Activated naive CD8-positive, alpha-beta T cell treated with anti-CD3 and anti-CD28 coated beads for 36 hours (primary cell): ENCODE results near the gene MFSD11. TPM values are rescaled to one million over a fixed set of nuclear protein-coding genes. Genes with fewer than 3 reads are reported as not detected.
A peak's percentile ranks its signal among the peaks of the same experiment; 100 is the strongest.
"Not testable (repeated sequence)": the region's sequence is repeated elsewhere in the genome, so short reads cannot be mapped to it uniquely, and the experiment has no call there.

Experiments used
- DNase-seq: peaks from one replicate; pipeline ENCODE4 v3.0.0; 2021
- H3K27ac Mint-ChIP-seq: one replicate; pipeline ENCODE4 v1.8.0; 2022; ENCODE audit warnings: mild to moderate bottlenecking, moderate library complexity, mixed read lengths
- H3K27me3 Mint-ChIP-seq: one replicate; pipeline ENCODE4 v1.8.0; 2022; ENCODE audit warnings: mild to moderate bottlenecking, mixed read lengths
- H3K36me3 Mint-ChIP-seq: one replicate; pipeline ENCODE4 v1.8.0; 2021; ENCODE audit warnings: mild to moderate bottlenecking, mixed read lengths
- H3K4me1 Mint-ChIP-seq: one replicate; pipeline ENCODE4 v1.8.0; 2021; ENCODE audit warnings: mixed read lengths
- H3K4me3 Mint-ChIP-seq: one replicate; pipeline ENCODE4 v1.8.0; 2022; ENCODE audit warnings: mild to moderate bottlenecking, moderate library complexity, mixed read lengths
- H3K9me3 Mint-ChIP-seq: one replicate; pipeline ENCODE4 v1.8.0; 2022; ENCODE audit warnings: mixed read lengths
- total RNA-seq, 2 experiments: library from RNA; stranded (reverse); gene quantifications; one replicate each; pipeline ENCODE4 v1.2.3, GENCODE V29; 2021

Gene MFSD11
- total RNA-seq, 2 experiments from 2014 or later: 14.4 to 16.0 TPM

GRCh38 chr17:76731800-76732733 is 5.9 kb upstream of the MFSD11 start:
- not testable (repeated sequence) for H3K27me3 Mint-ChIP-seq
- H3K4me1 Mint-ChIP-seq: peaks cover 45% of the 10 kb centered on the region

GRCh38 chr17:76732734-76733617 is 4.9 kb upstream of the MFSD11 start:
- Mint-ChIP-seq H3K4me3 (peak overlapping the region; percentile 94), H3K9me3 (no peaks in the 10 kb centered on the region), H3K36me3 (peaks cover 74% of the 10 kb centered on the region), H3K27ac (peak overlapping the region; percentile 94), H3K27me3 (peaks cover 7% of the 10 kb centered on the region), H3K4me1 (peaks cover 43% of the 10 kb centered on the region)
- DNase-seq: no peak

More at GRCh38 chr17:76731800-76732733, 5.9 kb upstream of the MFSD11 start:
- not testable (repeated sequence) for H3K9me3 Mint-ChIP-seq, DNase-seq
- H3K4me3 Mint-ChIP-seq: peak overlapping the region; percentile 94
- peak overlapping the region; percentile 94 for H3K27ac Mint-ChIP-seq
- peaks cover 79% of the 10 kb centered on the region for H3K36me3 Mint-ChIP-seq

- peaks cover 44% of the 10 kb centered on the region for H3K4me1 Mint-ChIP-seq
- H3K4me3 Mint-ChIP-seq: peak overlapping the region; percentile 94
- DNase-seq: no peak
- H3K27ac Mint-ChIP-seq: peak overlapping the region; percentile 94
- H3K27me3 Mint-ChIP-seq: peaks cover 7% of the 10 kb centered on the region
- peaks cover 70% of the 10 kb centered on the region for H3K36me3 Mint-ChIP-seq
- no peaks in the 10 kb centered on the region for H3K9me3 Mint-ChIP-seq
Observed at GRCh38 chr17:76733618-76733957, 4.3 kb upstream of the MFSD11 start.

GRCh38 chr17:76734080-76734840 is 3.7 kb upstream of the MFSD11 start:
- Mint-ChIP-seq H3K27me3 (peaks cover 7% of the 10 kb centered on the region), H3K9me3 (no peaks in the 10 kb centered on the region), H3K4me3 (peak overlapping the region; percentile 94), H3K36me3 (peaks cover 65% of the 10 kb centered on the region), H3K27ac (peak overlapping the region; percentile 94), H3K4me1 (peaks cover 49% of the 10 kb centered on the region)
- no peak for DNase-seq

- H3K36me3 Mint-ChIP-seq: peaks cover 57% of the 10 kb centered on the region
- DNase-seq: no peak
- no peaks in the 10 kb centered on the region for H3K9me3 Mint-ChIP-seq
- H3K27ac Mint-ChIP-seq: peak overlapping the region; percentile 94
- peaks cover 45% of the 10 kb centered on the region for H3K4me1 Mint-ChIP-seq
- peak overlapping the region; percentile 94 for H3K4me3 Mint-ChIP-seq
- H3K27me3 Mint-ChIP-seq: peaks cover 7% of the 10 kb centered on the region
Observed at GRCh38 chr17:76735006-76735405, 2.9 kb upstream of the MFSD11 start.

GRCh38 chr17:76735586-76736348 is 2.2 kb upstream of the MFSD11 start:
- Mint-ChIP-seq H3K27me3 (peaks cover 7% of the 10 kb centered on the region), H3K4me3 (peak overlapping the region; percentile 94), H3K9me3 (no peaks in the 10 kb centered on the region), H3K36me3 (peaks cover 55% of the 10 kb centered on the region), H3K4me1 (peaks cover 47% of the 10 kb centered on the region), H3K27ac (peak overlapping the region; percentile 94)
- DNase-seq: no peak

GRCh38 chr17:76736349-76737081 is 1.4 kb upstream of the MFSD11 start:
- peaks cover 7% of the 10 kb centered on the region for H3K27me3 Mint-ChIP-seq
- peak overlapping the region; percentile 95 for H3K4me3 Mint-ChIP-seq
- no peaks in the 10 kb centered on the region for H3K9me3 Mint-ChIP-seq
- DNase-seq: peak; percentile 68
- H3K27ac Mint-ChIP-seq: peak overlapping the region; percentile 99
- peaks cover 52% of the 10 kb centered on the region for H3K36me3 Mint-ChIP-seq
- H3K4me1 Mint-ChIP-seq: peaks cover 45% of the 10 kb centered on the region

- H3K4me3 Mint-ChIP-seq: peak within 1 kb of the TSS; percentile 95
- no peaks in the 10 kb centered on the region for H3K9me3 Mint-ChIP-seq
- peaks cover 41% of the 10 kb centered on the region for H3K4me1 Mint-ChIP-seq
- H3K36me3 Mint-ChIP-seq: peaks cover 51% of the 10 kb centered on the region
- H3K27me3 Mint-ChIP-seq: peaks cover 7% of the 10 kb centered on the region
- peak within 1 kb of the TSS; percentile 99 for H3K27ac Mint-ChIP-seq
- peak; percentile 100 for DNase-seq
Observed at GRCh38 chr17:76737082-76737675, 740 bp upstream of the MFSD11 start, which contains the start of gene SRSF2. Gene SRSF2, minus strand, starts transcription at chr17:76737331. Its CDS starts 171 bp downstream, at chr17:76737160.

GRCh38 chr17:76738468-76738850 is 540 bp downstream of the MFSD11 start:
- DNase-seq: no peak
- H3K4me3 Mint-ChIP-seq: peak overlapping the region; percentile 95
- H3K27me3 Mint-ChIP-seq: peaks cover 7% of the 10 kb centered on the region
- peaks cover 40% of the 10 kb centered on the region for H3K36me3 Mint-ChIP-seq
- H3K27ac Mint-ChIP-seq: peak overlapping the region; percentile 99
- no peaks in the 10 kb centered on the region for H3K9me3 Mint-ChIP-seq
- H3K4me1 Mint-ChIP-seq: peaks cover 33% of the 10 kb centered on the region

- not testable (repeated sequence) for H3K27me3 Mint-ChIP-seq, H3K4me3 Mint-ChIP-seq, H3K27ac Mint-ChIP-seq, H3K9me3 Mint-ChIP-seq, DNase-seq
- H3K36me3 Mint-ChIP-seq: peaks cover 34% of the 10 kb centered on the region
- H3K4me1 Mint-ChIP-seq: peaks cover 26% of the 10 kb centered on the region
Observed at GRCh38 chr17:76739568-76740115, 1.7 kb downstream of the MFSD11 start.

- Mint-ChIP-seq H3K27ac (no peak overlapping the region), H3K4me3 (no peak overlapping the region), H3K36me3 (peaks cover 30% of the 10 kb centered on the region), H3K4me1 (peaks cover 28% of the 10 kb centered on the region), H3K9me3 (no peaks in the 10 kb centered on the region), H3K27me3 (peaks cover 7% of the 10 kb centered on the region)
- no peak for DNase-seq
Observed at GRCh38 chr17:76740329-76741118, 2.6 kb downstream of the MFSD11 start.

- H3K27me3 Mint-ChIP-seq: no peaks in the 10 kb centered on the region
- no peak overlapping the region for H3K27ac Mint-ChIP-seq
- no peaks in the 10 kb centered on the region for H3K9me3 Mint-ChIP-seq
- H3K36me3 Mint-ChIP-seq: peaks cover 24% of the 10 kb centered on the region
- H3K4me1 Mint-ChIP-seq: peaks cover 31% of the 10 kb centered on the region
- H3K4me3 Mint-ChIP-seq: no peak overlapping the region
- no peak for DNase-seq
Observed at GRCh38 chr17:76742958-76743357, 5.0 kb downstream of the MFSD11 start.
